Measurements from ENCODE around the gene PTTG1. TPM values are rescaled to one million over a fixed set of nuclear protein-coding genes. Genes with fewer than 3 reads are reported as not detected.

PTTG1 gene
- total and polyA plus RNA-seq, 9 of the 15 experiments (the other 6 are each of a cell fraction or from before 2014, with no cell fraction given), result 193 to 1,088 (median 349) TPM

DNA sequence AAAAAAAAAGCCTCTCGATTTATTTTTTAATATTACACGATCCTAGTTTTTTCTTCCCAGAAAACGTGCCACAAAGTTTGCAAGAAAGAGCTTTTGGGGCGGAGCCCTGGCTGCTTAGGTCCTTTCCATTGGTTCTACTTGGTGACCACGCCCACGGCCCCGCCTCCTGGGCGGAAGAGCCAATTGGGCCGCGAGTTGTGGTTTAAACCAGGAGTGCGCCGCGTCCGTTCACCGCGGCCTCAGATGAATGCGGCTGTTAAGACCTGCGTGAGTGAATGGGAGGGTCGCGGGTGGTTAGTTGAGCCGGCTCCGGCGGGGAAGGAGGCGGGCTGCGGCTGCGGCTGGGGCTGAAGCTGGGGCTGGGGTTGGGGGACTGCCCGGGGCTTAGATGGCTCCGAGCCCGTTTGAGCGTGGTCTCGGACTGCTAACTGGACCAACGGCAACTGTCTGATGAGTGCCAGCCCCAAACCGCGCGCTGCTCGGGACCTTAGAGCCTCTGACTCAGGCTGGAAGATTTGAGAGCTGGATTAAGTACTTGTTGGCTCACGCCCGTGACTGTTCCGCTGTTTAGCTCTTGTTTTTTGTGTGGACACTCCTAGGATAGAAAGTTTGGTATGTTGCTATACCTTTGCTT lies at the start of gene PTTG1 (continued):
- TF ChIP-seq, protein P1, sequence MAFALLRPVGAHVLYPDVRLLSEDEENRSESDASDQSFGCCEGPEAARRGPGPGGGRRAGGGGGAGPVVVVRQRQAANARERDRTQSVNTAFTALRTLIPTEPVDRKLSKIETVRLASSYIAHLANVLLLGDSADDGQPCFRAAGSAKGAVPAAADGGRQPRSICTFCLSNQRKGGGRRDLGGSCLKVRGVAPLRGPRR (CRISPR knock-in tag; IDR thresholded peaks at IDR 0.05), result no peak
- TF ChIP-seq U2AF2 (optimal IDR thresholded peaks at IDR 0.05; ENCODE audit: low read depth, low read length), result no peak
- TF ChIP-seq BRD9 (IDR thresholded peaks at IDR 0.05; ENCODE audit: low read depth, partially characterized antibody), result no peak
- no peak for TF ChIP-seq ZC3H4 (CRISPR knock-in tag; IDR thresholded peaks at IDR 0.05; ENCODE audit: borderline replicate concordance)
- no peak for TF ChIP-seq RUNX1 (IDR thresholded peaks at IDR 0.05; ENCODE audit: low read depth)
- TF ChIP-seq, protein P2, sequence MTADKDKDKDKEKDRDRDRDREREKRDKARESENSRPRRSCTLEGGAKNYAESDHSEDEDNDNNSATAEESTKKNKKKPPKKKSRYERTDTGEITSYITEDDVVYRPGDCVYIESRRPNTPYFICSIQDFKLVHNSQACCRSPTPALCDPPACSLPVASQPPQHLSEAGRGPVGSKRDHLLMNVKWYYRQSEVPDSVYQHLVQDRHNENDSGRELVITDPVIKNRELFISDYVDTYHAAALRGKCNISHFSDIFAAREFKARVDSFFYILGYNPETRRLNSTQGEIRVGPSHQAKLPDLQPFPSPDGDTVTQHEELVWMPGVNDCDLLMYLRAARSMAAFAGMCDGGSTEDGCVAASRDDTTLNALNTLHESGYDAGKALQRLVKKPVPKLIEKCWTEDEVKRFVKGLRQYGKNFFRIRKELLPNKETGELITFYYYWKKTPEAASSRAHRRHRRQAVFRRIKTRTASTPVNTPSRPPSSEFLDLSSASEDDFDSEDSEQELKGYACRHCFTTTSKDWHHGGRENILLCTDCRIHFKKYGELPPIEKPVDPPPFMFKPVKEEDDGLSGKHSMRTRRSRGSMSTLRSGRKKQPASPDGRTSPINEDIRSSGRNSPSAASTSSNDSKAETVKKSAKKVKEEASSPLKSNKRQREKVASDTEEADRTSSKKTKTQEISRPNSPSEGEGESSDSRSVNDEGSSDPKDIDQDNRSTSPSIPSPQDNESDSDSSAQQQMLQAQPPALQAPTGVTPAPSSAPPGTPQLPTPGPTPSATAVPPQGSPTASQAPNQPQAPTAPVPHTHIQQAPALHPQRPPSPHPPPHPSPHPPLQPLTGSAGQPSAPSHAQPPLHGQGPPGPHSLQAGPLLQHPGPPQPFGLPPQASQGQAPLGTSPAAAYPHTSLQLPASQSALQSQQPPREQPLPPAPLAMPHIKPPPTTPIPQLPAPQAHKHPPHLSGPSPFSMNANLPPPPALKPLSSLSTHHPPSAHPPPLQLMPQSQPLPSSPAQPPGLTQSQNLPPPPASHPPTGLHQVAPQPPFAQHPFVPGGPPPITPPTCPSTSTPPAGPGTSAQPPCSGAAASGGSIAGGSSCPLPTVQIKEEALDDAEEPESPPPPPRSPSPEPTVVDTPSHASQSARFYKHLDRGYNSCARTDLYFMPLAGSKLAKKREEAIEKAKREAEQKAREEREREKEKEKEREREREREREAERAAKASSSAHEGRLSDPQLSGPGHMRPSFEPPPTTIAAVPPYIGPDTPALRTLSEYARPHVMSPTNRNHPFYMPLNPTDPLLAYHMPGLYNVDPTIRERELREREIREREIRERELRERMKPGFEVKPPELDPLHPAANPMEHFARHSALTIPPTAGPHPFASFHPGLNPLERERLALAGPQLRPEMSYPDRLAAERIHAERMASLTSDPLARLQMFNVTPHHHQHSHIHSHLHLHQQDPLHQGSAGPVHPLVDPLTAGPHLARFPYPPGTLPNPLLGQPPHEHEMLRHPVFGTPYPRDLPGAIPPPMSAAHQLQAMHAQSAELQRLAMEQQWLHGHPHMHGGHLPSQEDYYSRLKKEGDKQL (CRISPR knock-in tag; IDR thresholded peaks at IDR 0.05; ENCODE audit: borderline replicate concordance), result no peak
- TF ChIP-seq, protein P3, sequence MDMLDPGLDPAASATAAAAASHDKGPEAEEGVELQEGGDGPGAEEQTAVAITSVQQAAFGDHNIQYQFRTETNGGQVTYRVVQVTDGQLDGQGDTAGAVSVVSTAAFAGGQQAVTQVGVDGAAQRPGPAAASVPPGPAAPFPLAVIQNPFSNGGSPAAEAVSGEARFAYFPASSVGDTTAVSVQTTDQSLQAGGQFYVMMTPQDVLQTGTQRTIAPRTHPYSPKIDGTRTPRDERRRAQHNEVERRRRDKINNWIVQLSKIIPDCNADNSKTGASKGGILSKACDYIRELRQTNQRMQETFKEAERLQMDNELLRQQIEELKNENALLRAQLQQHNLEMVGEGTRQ (CRISPR knock-in tag; IDR thresholded peaks at IDR 0.05), result no peak
- no peak for TF ChIP-seq NCOR1 (IDR thresholded peaks at IDR 0.05)
- TF ChIP-seq E2F3 (CRISPR knock-in tag; IDR thresholded peaks at IDR 0.05), result no peak
- TF ChIP-seq, protein P4, sequence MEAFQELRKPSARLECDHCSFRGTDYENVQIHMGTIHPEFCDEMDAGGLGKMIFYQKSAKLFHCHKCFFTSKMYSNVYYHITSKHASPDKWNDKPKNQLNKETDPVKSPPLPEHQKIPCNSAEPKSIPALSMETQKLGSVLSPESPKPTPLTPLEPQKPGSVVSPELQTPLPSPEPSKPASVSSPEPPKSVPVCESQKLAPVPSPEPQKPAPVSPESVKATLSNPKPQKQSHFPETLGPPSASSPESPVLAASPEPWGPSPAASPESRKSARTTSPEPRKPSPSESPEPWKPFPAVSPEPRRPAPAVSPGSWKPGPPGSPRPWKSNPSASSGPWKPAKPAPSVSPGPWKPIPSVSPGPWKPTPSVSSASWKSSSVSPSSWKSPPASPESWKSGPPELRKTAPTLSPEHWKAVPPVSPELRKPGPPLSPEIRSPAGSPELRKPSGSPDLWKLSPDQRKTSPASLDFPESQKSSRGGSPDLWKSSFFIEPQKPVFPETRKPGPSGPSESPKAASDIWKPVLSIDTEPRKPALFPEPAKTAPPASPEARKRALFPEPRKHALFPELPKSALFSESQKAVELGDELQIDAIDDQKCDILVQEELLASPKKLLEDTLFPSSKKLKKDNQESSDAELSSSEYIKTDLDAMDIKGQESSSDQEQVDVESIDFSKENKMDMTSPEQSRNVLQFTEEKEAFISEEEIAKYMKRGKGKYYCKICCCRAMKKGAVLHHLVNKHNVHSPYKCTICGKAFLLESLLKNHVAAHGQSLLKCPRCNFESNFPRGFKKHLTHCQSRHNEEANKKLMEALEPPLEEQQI (IDR thresholded peaks at IDR 0.05), result no peak
- no peak for TF ChIP-seq KLF6 (CRISPR knock-in tag; IDR thresholded peaks at IDR 0.05; ENCODE audit: borderline replicate concordance)
- TF ChIP-seq MYNN (IDR thresholded peaks at IDR 0.05), result no peak
- no peak for TF ChIP-seq MYNN (CRISPR knock-in tag; IDR thresholded peaks at IDR 0.05)
- TF ChIP-seq, protein P5, sequence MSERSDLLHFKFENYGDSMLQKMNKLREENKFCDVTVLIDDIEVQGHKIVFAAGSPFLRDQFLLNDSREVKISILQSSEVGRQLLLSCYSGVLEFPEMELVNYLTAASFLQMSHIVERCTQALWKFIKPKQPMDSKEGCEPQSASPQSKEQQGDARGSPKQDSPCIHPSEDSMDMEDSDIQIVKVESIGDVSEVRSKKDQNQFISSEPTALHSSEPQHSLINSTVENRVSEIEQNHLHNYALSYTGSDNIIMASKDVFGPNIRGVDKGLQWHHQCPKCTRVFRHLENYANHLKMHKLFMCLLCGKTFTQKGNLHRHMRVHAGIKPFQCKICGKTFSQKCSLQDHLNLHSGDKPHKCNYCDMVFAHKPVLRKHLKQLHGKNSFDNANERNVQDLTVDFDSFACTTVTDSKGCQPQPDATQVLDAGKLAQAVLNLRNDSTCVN (CRISPR knock-in tag; IDR thresholded peaks at IDR 0.05), result no peak
- TF ChIP-seq, protein P6, sequence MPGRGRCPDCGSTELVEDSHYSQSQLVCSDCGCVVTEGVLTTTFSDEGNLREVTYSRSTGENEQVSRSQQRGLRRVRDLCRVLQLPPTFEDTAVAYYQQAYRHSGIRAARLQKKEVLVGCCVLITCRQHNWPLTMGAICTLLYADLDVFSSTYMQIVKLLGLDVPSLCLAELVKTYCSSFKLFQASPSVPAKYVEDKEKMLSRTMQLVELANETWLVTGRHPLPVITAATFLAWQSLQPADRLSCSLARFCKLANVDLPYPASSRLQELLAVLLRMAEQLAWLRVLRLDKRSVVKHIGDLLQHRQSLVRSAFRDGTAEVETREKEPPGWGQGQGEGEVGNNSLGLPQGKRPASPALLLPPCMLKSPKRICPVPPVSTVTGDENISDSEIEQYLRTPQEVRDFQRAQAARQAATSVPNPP (IDR thresholded peaks at IDR 0.05; ENCODE audit: borderline replicate concordance, insufficient read depth, insufficient read length), result no peak

All from K562 (cell line).